NK-92 treated with Interleukin-12 subunit alpha and Interleukin-12 subunit beta, amount 100 ng/mL, for 24 hours (cell line): Measurements from ENCODE around the gene TSPAN5.

Experiments
- DNase-seq: peaks from one replicate; lab custom pipeline; 2025; lab: John Stamatoyannopoulos, UW

The TSPAN5 gene

DNA sequence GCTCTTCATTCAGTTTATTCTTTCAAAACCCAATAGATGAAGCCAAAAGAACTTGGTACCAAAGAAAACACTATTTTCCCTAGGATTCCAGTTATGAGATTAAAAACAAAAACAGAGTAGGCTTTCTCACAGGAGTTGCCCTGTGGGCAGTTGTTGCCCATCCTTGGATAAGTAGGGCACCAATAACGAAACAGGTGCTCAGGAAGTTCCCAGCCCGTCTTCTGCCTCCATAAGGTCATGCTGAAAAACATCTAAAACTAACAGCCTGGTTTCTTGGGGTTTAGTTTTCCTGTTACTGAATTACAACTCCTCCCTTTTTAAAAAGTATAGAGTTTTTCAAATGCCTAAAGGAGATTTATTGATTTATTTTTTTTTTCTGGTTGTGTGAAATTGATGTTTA, 14.7 kb downstream of the TSPAN5 start:
- DNase-seq = no peak

DNA sequence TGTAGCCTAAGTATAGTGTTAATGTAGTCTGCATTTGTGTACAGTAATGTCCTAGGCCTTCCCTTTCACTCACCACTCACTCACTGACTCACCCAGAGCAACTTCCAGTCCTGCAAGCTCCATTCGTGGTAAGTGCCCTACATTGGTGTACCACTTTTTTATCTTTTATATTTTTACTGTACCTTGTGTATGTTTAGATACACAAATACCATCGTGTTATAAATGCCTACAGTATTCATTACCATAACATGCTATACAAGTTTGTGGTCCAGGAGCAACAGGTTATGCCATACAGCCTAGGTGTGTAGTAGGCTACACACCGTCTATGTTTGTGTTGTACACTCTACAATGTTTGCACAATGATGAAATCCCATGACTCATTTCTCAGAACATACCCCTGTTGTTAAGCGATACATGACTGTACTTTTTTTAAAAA, 15.4 kb downstream of the TSPAN5 start:
- DNase-seq = no peak

DNA sequence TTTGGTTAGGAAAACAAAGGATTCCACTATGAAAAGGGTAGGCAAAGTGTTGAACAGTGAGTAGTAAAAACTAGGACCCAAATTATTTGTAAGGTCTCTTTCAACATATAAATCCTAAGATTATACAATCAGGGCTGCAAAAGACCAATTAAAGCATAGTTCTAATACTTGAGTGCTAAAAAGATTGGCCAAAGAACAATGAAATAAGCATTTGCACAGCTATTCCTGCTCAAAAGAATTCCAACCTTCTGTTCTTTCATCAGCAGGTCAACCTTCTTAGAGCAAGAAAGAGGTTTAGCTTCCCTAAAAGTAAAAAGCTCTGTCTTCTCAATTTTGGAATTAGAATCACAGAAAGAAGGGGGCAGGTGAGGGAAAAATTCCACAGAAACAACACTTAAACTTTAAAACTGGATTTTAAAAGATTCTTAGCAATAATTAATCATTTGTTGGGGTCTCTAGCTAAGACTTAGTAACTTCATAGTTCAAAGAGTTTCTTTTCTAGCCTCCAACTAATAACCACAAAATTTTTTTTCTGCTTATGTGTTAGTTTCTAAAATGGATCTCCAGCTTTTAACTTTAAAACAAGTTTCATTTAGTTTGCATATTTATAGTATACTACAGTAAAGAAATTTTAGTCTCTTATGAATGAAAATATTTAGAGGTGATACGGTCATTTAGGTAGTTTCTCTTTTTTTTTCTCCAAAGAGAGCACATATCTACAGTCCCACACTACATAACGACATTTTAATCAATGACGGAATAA, 16.3 kb downstream of the TSPAN5 start:
- DNase-seq = no peak

DNA sequence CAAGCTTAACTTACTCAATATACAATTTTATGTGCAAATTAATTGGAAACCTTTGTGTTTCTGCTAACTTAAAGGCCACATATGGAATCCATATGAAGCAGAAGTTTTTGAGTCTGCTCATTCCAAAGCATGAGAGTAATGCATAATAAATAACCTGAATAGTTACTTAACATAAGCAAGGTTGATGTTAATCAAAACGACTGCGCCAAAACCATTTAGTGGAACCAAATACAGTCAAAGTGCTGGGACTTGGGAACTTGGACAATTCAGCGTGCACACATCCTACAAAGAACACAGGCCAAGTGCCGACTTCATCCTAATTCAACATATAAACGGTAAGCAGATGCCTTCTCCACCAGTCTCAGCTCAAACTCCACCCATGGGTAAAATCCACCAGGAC, 17.0 kb downstream of the TSPAN5 start:
- DNase-seq = no peak

DNA sequence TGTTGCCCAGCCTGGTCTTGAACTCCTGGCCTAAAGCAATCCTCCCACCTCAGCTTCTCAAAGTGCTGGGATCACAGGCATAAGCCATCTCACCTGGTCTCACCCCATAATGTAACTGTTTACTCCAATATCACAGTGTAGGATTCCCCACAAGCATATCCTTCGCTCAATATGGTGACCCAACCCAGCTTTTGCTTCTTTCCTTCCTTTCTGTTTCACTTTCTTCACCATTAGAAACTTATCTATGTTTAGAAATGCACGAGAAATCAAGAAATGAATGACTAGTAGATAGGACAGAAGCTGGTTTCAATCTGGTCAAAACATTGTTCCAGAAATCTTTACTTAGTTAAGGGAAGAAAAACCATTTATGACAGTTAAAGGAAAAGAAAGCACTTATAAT, 18.9 kb downstream of the TSPAN5 start:
- DNase-seq = no peak

GRCh38 chr4:98639108-98639507, 19.3 kb downstream of the TSPAN5 start:
- DNase-seq = no peak

DNA sequence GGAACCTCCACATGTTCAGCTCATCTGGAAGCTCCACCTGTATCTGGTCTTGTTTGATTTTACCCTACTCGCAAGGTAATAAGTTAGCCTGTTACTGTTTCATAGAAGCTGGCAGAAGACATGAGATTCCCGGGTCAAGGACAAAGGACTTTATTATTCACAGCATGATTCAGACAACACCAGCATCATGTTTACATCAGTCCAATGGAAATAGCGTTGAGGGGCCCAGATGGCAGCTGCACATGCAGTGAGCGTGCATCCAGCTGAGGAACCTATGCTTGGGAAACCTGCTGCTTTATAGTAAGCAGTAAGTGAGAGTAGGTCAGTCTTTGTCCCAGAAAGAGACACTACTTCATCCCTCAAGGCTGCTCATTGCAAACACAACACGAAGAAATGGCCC, 19.8 kb downstream of the TSPAN5 start:
- no peak for DNase-seq

DNA sequence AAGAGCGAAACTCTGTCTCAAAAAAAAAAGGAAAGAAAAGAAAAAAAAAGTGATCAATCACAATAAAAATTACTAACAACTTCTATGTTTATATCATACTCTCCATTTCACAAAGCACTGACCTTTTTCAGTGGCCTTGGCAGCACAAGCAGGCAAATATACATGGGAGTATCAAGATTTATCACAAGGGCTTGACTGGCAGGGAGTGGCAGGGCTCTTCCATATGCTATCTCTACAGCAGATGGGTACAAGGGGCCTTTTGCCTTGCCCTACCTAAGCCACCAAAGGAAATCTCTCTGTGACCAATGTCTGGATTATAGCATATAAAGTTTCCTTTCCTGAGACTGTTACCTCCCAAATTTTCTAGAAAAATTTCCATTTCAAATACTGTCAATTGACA, 24.4 kb downstream of the TSPAN5 start:
- DNase-seq = no peak

DNA sequence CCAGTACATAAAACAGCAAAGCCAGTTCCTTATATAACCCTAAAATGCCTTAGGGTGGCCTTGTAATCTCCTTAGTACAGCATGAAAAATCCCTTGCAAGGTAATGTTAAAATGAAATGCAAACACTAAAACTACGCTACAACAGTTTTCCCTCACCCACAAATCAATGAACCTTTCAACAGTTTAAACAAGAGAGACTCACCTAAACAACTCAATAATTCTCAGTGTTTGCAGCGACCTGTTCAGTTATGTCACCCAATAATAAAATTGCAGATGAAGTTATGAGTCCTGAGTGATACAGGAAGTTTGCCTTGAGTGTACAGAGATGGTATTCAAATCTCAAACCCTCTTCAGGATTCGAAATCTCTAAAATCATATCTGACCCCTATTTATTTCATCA, 25.3 kb downstream of the TSPAN5 start:
- no peak for DNase-seq

DNA sequence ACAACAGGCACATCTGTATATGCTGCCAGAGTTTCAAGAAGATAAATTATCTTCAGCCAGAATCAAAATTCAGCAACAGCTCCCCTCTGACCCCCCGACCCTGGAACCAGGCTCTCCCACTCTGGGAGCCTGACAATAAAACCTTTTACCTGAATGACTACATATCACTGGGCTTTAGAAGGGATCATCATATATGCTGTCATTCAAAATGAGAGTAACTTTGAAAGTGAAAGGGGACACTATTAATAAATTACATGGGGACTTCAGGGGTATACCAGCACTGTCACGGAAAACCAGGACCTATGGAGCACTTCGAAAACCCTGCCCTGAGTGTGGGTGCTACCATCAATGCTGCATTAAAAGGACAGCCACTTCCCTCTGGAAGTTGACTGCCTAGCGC, 26.2 kb downstream of the TSPAN5 start:
- DNase-seq = no peak

DNA sequence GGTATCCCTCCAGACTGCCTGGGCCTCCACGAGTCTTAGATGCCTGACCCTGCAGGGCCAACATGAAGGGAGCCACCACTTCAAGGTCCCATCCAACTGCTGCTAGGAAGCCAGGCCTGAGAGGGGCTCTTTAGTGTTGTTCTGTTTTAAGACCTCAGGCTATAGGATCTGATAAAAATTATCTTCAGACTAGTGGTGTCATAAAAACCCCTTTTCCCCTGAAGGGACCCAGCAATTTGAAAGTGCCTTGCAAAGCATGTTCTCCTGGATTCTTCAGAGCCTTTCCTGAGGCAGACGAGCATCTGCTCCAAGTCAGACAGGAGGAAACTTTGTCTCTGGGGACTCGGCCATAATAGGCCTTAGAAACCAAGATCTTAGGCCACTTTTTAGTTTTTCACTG, 26.9 kb downstream of the TSPAN5 start:
- no peak for DNase-seq

- no peak for DNase-seq
Observed at GRCh38 chr4:98630737-98631454, 27.5 kb downstream of the TSPAN5 start.

DNA sequence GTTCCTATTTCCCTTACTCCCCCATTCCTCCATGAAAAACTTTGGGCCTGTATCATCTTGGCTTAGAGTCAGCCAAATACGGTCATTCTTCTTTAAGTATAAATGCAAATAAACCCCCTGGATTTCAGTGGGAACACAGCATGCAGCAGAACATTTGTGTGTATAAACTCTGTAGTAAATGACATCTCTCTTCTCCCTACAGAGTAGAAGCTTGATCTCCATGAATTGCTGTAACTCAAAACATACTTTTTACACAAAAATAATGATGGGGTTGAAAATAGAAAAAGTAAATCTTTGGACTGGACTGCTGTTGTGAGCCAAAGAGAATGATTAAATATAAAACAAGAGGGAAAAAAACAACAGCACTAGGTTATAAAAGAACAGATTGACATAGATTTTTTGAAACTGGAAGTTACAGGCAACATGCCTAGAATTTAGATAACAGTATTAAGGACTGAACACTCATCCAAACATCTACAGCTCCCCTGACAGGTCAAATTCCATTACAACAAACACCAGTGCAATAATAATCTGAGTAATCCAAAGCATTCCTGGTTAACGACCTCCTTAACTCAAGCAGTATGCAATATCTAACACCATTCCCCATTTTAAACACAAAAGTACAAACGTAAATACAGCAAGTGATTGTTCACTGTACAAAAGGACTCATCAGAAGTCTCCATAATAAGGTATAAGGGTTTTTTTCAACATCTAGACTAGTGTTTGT, 30.7 kb downstream of the TSPAN5 start:
- no peak for DNase-seq

DNA sequence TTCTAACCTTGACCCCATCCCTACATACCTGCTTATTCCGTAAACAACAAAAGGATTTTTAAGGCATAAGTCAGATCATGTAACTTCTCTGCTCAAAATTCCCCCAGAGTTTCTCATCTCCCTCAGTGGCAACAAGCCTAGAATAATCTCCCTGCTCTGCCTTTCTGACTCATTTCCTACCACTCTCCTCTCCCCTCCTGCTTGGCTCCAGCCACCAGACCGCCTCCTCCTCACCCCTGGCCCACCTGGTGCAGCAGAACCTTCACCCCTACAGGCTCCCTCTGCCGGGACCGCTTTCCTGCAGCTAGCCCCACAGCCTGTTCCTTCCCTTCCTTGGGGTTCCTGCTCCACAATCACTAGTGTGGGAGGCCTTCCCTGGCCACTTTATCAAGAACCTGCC, 32.1 kb downstream of the TSPAN5 start:
- no peak for DNase-seq

- no peak for DNase-seq
Observed at GRCh38 chr4:98625920-98626319, 32.5 kb downstream of the TSPAN5 start.

DNA sequence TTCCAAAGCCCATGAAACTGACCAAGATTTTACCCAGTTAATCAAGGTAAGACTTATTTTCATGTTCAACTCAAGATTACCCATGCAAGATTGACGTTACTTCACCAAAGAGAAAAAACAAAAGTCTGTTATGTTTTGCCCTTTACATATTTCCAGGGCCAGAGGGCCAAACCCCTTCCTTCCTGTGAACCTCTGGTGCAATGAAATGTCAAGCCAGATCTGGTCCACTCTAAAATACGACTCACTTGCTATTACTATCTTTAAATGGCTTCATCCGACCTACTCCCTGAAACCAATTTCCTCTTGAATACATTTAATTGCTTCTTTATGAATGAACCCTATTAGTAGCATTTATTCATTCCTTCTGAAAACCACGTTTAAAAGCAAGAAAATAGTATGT, 33.0 kb downstream of the TSPAN5 start:
- DNase-seq = no peak

DNA sequence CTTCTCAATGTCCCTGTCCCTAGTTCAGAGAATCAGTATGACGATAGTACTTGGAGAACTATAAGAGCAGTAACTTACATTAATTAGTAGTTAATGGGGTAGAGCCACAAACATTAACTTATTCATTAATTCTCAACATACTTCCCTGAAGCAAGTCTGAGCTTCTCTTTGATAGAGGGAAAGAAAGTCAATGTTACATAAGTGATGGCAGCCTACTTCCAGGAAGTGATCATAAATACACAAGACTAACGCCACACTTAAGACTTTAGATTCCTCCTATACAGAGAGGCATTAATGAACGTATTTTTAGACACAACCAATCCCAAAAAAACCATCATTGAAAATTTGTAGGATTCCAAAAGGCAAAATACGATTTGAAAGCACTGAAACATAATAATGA, 33.8 kb downstream of the TSPAN5 start:
- no peak for DNase-seq

- no peak for DNase-seq
Observed at GRCh38 chr4:98624144-98624543, 34.3 kb downstream of the TSPAN5 start.

GRCh38 chr4:98623126-98623802, 35.1 kb downstream of the TSPAN5 start:
- no peak for DNase-seq

GRCh38 chr4:98620087-98620784, 38.2 kb downstream of the TSPAN5 start:
- no peak for DNase-seq

GRCh38 chr4:98619180-98619579, 39.2 kb downstream of the TSPAN5 start:
- DNase-seq = no peak

DNA sequence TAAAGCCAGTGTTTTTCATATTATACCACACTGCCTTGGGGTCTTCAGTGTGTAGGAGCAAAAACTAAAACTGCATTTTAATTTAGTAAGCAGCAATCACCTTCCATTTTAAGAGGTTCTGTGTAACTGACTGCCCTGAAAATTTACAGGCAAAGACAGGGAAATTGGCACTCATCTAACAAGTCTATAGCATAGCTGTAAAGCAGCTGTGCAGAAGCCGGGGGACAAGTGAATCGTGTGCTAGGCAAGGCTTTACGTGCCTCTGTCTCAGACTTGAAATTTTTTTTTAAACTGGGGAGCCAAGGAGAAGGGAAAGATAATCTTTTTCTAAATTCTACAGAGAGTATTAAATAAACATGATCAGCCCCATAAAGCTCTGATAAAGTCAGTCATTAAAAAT, 39.7 kb downstream of the TSPAN5 start:
- DNase-seq = no peak
